ES-I3 (cell line): ENCODE results near the gene LRG1.
"Not testable (repeated sequence)": the region's sequence is repeated elsewhere in the genome, so short reads cannot be mapped to it uniquely, and the experiment has no call there.

Source experiments
- H3K36me3 ChIP-seq: 2 replicates; pipeline ENCODE4 v1.6.1; 2013; ENCODE audit warnings: mild to moderate bottlenecking, low read length, control low read depth, moderate library complexity; ENCODE audit not compliant: insufficient read depth
- H3K4me1 ChIP-seq: 2 replicates; pipeline ENCODE4 v1.6.1; 2013; ENCODE audit warnings: mild to moderate bottlenecking, control low read depth, low read length; ENCODE audit not compliant: insufficient read depth
- H3K9ac ChIP-seq: 2 replicates; pipeline ENCODE4 v1.6.1; 2013; ENCODE audit warnings: low read depth, mild to moderate bottlenecking, low read length, moderate library complexity
- H3K9me3 ChIP-seq: 2 replicates; pipeline ENCODE4 v1.6.1; 2013; ENCODE audit warnings: mild to moderate bottlenecking, low read length, moderate library complexity; ENCODE audit not compliant: control insufficient read depth, insufficient read depth

Gene LRG1

DNA sequence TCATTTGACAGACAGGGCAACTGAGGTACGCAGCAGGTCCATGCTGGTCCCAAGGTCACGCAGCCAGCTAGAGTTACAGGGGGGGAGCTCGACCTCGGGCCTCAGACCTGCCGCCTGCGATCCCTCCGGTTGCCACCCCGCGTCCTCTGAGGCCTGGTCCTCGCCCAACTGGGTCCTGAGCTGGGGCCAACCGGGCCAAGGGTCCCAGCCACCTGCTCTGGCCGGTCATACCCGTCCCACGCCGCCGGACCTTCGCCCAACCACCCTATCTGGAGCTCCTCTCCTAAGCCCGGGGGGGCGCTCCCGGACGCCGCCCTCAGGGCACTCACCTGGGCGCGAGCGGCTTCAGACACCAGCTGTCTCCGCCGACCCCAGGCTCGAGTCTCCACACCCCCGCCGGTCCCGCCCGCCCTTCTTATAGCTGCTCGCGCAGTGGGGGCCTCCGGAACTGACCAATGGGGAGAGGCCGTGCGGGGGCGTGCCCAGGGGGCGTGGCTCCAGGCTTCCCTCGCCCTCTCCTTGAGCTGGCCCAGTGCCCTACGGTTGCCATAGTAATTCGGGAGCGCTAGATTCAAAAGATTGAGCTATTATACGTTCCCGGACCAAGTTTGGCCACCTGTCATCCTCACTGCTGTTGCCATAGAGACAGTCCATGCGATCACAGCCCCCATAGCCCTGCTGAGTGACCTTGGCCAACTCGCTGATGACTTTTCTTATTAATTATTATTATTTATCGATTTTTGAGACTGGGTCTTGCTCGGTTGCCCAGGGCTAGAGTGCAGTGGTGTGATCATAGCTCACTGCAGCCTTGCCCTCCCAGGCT, 4.8 kb downstream of the LRG1 start, which contains the start of gene PLIN5:
Gene PLIN5 (minus strand): TSS at position 389 of the 823 bp plus-strand sequence. CDS start 1,150 bp downstream, outside the sequence.
- Histone ChIP-seq H3K9ac (no peak within 1 kb of the TSS; the same call in 1 of the 2 replicates), H3K36me3 (no peaks in the 10 kb centered on the region), H3K4me1 (peaks cover 5% of the 10 kb centered on the region; the same call in 1 of the 2 replicates), H3K9me3 (no peaks in the 10 kb centered on the region)

DNA sequence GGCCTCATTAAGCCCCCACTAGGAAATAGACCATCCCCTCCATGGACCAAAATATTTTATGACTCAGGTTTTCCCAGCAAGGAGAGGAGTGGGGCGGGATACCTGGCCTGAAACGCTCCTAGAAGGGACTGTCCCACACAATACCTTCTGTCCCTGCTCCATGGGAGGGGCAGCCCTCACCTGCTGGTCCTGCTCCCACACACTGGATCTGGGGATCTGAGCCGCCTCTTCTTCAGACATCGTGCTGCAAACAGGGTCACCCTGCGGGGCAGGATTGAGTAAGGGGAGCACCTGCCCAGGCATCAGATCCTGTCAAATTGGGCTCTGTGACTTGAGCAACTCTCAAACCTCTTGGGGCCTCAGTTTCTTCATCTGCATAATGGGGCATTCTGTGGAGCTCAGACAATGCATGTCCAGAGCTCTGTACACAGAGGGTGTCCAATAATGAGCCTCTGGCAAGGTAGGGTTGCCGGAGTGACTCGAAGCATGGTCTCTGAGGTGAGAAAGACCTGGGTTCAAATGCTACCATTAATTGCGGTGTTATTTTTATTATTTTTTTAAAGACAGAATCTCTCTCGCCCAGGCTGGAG, 5.9 kb downstream of the LRG1 start:
- H3K9me3 ChIP-seq: no peaks in the 10 kb centered on the region
- no peaks in the 10 kb centered on the region for H3K4me1 ChIP-seq
- no peak overlapping the region for H3K9ac ChIP-seq

DNA sequence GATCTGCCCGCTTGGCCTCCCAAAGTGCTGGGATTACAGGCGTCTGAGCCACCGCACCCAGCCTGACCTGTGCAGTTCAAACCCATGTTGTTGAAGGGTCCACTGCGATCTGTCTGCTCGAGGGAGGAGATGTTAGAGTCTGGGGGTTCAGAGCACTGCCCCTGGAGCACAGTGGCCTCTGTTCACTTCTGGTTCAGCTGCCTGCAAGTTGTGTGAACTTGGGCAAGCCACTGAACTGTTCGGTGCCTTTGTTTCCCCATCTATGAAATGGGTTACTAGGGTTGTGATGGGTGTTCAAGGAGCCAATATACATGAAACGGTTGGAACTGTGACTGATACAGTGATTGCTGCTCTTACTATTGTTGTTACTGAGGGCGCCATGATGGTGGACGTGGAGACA, 6.5 kb downstream of the LRG1 start:
- Histone ChIP-seq H3K9me3 (no peaks in the 10 kb centered on the region), H3K36me3 (no peaks in the 10 kb centered on the region), H3K9ac (no peak overlapping the region), H3K4me1 (no peaks in the 10 kb centered on the region)

More for the DNA sequence above, 5.9 kb downstream of the LRG1 start:
- H3K36me3 ChIP-seq: no peaks in the 10 kb centered on the region

DNA sequence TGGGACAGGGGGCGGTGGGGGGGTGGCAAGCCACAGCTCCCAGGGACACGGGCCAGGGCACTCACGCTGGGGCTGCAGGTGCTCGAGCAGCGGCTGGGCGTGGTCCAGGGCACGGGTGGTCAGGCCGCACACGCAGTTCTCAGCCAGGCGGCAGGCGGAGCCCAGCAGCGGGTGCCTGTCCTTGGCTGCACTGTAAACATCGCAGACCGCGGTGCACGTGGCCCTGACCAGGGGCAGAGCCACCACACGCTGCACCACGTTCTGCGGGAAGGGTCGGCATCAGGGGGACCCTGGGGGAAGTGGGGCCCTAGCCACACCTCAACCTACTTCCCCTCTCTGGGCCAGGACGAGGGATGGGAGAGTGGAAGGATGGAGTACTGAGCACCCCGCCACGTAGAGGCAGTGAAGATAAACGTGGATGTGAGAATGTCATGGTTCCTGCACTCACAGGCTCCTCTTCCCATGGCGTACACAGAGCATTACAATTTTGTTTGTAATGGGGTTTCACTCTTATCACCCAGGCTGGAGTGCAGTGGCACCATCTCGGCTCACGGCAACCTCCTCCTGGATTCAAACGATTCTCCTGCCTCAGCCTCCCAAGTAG, 8.2 kb downstream of the LRG1 start:
- no peaks in the 10 kb centered on the region for H3K4me1 ChIP-seq
- H3K9ac ChIP-seq: no peak overlapping the region
- H3K9me3 ChIP-seq: no peaks in the 10 kb centered on the region
- H3K36me3 ChIP-seq: no peaks in the 10 kb centered on the region

DNA sequence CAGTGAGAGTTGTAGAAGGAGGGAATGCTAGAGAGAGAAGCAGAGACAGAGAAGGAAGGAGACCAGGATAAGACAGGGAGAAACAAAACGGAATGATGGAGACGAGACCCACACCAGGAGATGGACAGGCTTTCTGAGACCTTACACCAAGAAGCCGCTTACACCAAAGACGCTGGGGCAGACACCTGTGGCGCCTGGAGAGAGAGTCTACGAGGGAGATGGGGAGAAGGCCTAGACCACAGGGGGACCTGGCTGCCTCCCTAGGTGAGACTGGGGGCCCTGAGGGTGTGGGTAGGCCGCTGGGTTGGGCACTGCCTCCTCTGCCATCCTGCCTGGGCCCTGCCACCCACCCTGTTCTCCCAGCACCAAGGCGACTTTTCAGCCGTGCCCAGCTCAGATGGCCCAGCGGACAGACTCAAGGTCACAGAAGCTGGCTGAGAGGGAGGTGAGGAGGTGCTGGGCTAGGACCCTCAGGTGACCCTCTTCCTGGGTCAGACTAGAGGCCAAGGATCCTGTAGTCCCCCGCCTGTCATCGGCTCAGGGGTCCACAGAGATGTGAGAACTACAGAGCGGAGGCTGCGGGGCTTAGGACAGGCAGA, 9.8 kb downstream of the LRG1 start:
- no peak overlapping the region for H3K9ac ChIP-seq
- H3K36me3 ChIP-seq: no peaks in the 10 kb centered on the region
- H3K9me3 ChIP-seq: no peaks in the 10 kb centered on the region
- no peaks in the 10 kb centered on the region for H3K4me1 ChIP-seq

DNA sequence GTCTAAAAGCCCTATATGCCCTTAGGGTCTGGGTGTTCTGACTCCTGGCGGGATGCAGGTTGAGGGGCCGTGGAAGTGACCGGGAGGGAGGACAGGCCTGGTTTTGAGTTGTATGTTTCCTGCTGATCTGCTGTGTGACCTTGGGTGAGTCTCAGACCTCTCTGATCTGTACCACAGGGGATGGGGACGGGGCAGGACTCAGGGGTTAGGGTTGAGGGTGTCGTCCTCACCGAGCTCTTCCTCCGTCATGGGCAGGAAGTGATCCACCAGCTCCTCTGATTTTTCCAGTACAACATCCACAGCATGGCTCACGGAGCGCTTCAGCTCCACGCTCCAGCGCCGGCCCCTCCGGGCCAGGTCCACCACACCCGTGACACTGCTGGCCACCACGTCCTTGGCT, 11.0 kb downstream of the LRG1 start:
- Histone ChIP-seq H3K36me3 (no peaks in the 10 kb centered on the region), H3K9me3 (no peaks in the 10 kb centered on the region), H3K9ac (no peak overlapping the region), H3K4me1 (no peaks in the 10 kb centered on the region)

DNA sequence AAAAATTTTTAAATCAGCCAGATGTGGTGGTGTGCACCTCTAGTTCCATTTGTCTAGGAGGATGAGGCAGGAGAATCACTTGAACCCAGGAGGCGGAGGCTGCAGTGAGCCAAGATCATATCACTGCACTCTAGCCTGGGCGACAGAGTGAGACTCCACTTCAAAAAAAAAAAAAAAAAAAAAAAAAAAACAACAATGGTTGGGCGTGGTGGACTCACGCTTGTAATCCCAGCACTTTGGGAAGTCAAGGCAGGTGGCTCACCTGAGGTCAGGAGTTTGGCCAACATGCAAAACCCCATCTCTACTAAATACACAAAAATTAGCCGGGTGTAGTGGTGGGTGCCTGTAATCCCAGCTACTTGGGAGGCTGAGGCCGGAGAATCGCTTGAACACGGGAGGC, 12.5 kb downstream of the LRG1 start:
- not testable (repeated sequence) for H3K4me1 ChIP-seq, H3K9me3 ChIP-seq, H3K36me3 ChIP-seq, H3K9ac ChIP-seq

DNA sequence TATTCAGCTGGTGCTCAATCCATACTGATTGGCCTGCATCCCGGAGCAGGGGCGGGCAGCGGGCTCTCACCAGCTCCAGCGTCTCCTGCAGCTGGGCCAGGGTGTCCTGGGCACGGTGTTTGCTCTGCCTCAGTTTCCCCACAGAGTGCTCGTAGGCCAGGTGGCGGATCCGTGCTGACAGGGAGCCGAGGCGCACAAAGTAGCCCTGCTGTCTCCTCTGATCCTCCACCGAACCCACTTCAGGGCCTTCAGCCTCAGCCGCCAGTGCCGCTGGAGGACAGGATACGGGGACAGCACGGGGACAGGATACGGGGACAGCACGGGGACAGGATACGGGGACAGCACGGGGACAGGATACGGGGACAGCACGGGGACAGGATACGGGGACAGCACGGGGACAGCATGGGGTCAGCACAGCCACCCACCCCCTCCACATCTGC, 14.3 kb downstream of the LRG1 start:
- H3K9me3 ChIP-seq: no peaks in the 10 kb centered on the region
- no peak overlapping the region for H3K9ac ChIP-seq
- no peaks in the 10 kb centered on the region for H3K36me3 ChIP-seq
- no peaks in the 10 kb centered on the region for H3K4me1 ChIP-seq

DNA sequence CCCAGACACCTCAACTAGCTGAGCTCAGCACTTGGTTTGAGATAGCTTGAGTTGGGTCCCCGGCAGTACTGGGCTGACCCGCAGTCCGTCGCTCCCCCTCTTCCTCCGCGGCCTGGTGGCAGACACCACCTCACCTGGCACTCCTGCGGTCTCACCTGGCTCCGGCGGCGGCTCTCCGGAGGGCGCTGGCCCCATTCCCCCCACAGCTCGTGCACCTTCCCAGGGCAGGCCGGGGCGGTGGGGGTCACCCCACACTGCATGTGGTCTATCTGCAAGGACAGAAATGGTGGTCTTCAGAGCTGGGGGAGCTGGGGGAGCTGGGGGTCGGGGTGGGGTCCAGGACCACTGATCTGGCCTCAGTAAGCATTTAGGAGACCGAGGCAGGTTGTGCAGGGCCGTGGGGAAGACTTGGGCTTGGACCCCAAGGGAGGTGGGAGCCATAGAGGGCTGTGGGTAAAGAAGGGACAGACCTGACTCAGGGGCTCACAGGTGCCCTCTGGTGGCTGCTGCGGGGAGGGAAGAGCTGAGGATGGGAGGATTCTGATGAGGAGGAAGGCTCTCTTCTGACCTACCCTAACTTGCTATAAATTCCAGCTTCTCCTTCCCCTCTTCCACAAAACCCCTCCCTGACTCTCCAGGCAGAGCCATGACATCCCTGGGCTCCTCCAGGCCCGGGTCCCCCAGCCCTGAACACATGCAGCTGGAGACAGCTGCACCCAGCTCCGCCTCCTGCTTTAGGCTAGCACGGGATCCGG, 14.9 kb downstream of the LRG1 start:
- Histone ChIP-seq H3K9me3 (no peaks in the 10 kb centered on the region), H3K4me1 (no peaks in the 10 kb centered on the region), H3K36me3 (no peaks in the 10 kb centered on the region), H3K9ac (no peak overlapping the region)

DNA sequence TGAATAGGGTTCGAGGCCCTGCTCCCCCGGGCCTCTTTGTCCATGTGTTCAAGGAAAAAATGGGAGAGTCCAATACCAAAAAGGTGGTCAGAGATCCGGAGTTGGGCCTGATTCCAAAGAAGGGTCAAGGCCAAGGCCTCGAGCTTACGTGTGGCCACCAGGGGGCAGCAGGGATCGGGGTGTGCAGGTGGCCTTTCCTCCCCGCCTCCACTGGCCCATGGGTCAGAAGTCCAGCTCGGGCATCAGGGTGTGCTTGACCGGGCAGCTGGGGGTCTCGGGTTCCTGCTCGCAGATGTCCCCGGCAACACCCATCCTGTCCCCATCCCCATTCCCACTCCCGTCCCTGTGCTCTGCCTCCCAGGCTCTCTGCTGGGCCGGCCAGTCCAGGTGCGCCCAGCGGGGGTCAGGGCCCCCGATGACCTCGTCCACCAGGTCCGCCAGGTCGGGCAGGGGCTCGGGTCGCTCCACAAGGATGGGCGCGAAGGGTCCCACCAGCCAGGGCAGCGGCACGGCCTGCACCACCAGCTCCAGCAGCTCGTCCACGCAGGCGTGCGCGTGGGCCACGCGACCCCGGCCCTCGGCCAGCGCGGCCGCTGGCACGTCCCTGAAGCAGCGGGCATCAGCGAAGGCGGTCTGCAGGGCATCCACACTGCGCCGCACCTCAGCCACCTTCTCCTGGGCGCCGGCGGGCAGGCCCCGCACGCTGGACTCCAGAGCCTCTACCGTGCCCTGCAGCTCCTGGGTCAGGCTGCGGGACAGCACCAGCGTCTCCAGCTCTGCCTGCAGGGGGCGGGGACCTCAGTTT, 16.3 kb downstream of the LRG1 start:
- H3K9ac ChIP-seq: no peak overlapping the region
- H3K9me3 ChIP-seq: no peaks in the 10 kb centered on the region
- H3K36me3 ChIP-seq: no peaks in the 10 kb centered on the region
- peaks cover 3% of the 10 kb centered on the region; the same call in 1 of the 2 replicates for H3K4me1 ChIP-seq

DNA sequence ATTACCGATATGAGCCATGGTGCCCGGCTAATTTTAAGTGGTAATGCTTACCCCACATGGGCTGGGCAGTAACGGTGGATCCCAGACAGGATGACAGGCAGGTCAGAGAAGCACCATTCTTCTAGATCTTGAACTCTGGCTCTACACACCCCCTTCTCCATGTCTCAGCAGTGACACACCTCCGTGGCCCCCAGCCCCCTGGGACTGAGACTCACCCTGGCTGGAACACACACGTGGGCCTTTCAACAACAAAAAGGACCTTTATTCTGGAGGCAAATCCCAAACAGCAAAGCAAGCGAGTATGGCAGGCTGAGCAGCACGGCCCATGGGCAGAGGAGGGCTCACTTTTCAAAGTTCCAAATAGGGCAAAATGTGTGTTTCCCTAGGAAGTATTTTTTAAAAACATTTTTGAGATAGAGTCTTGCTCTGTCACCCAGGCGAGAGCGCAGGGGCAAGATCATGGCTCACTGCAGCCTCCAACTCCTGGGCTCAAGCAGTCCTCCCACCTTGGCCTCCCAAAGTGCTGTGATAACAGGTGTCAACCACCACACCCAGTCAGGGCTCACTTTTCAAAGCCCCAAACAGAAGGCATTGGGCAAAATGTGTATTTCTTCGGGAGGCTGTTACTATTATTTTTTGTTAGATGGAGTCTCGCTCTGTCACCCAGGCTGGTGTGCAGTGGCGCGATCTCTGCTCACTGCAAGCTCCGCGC, 17.4 kb downstream of the LRG1 start:
- Histone ChIP-seq H3K4me1 (peaks cover 7% of the 10 kb centered on the region; the same call in 1 of the 2 replicates), H3K9ac (no peak overlapping the region), H3K36me3 (no peaks in the 10 kb centered on the region), H3K9me3 (no peaks in the 10 kb centered on the region)

DNA sequence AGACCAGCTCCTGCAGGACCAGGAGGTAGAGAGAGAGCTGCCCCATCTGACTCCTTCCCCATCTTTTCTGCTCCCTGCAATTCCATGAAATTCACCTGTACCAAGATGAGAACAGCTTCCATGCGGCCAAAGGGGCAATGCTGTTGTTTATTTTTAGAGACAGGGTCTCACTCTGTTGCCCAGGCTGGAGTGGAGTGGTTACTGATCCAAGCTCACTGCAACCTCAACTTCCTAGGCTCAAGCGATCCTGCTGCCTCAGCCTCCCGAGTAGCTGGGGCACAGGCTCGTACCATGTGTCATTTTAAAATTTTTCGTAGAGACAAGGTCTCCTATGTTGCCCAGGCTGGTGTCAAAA, 18.0 kb downstream of the LRG1 start:
- no peak overlapping the region for H3K9ac ChIP-seq
- no peaks in the 10 kb centered on the region for H3K9me3 ChIP-seq
- peaks cover 7% of the 10 kb centered on the region; the same call in 1 of the 2 replicates for H3K4me1 ChIP-seq
- H3K36me3 ChIP-seq: no peaks in the 10 kb centered on the region
